ENCODE measurements around the gene CHIC2. TPM values are rescaled to one million over a fixed set of nuclear protein-coding genes. Genes with fewer than 3 reads are reported as not detected.
A peak's percentile ranks its signal among the peaks of the same experiment; 100 is the strongest.
"Not testable (repeated sequence)": the region's sequence is repeated elsewhere in the genome, so short reads cannot be mapped to it uniquely, and the experiment has no call there.

CHIC2 gene
- total and polyA plus RNA-seq, 4 experiments from 2014 or later: 45.3 to 120 (median 49.6) TPM

DNA sequence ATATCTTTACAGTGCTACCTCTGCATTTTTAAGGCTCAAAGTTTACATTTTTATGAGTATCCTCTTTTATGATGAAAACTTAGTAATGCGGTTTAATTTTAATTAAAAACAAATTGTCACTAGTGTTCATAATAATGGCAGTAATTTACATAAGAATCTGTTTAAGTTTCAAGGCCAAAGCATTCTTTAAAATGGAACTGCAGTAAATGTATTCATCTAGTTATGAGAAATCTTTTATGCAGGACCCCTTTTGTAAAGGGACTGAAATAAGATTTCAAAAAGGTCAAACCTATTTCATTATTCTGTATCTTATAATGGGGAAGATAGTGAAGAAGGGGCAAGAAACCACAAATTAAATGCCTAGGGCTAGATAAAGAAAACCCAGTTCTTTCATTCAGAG lies 37.1 kb downstream of the CHIC2 start:
- Mint-ChIP-seq H3K36me3 (peaks cover 8 to 10% of the 10 kb centered on the region in 2 donors), H3K4me1 (peaks cover 12 to 32% (median 18%) of the 10 kb centered on the region in 4 donors), H3K27ac (peak overlapping the region in 1 of 7 donors; percentile 9), H3K27me3 (no peaks in the 10 kb centered on the region), H3K9me3 (no peaks in the 10 kb centered on the region), H3K4me3 (no peak overlapping the region)
- intact Hi-C loops (cut with micrococcal nuclease): no loop called here
- Histone ChIP-seq H3K4me1 (ENCODE audit: insufficient read depth, low read length) (peaks cover 11% of the 10 kb centered on the region), H3K36me3 (ENCODE audit: insufficient read depth, low read length) (no peaks in the 10 kb centered on the region), H3K27me3 (ENCODE audit: insufficient read depth, low read length) (no peaks in the 10 kb centered on the region), H3K9me3 (ENCODE audit: control insufficient read depth in 1 of 2, low read length in 2 of 2) (no peaks in the 10 kb centered on the region), H3K4me3 (ENCODE audit: low read length in 2 of 2) (no peak overlapping the region), H3K27ac (ENCODE audit: low read depth, low read length) (no peak overlapping the region)
- DNase-seq: no peak
- POLR2A ChIA-PET (ENCODE audit: partially characterized antibody): no interaction called here
- CTCF ChIA-PET (ENCODE audit: partially characterized antibody): no interaction called here

DNA sequence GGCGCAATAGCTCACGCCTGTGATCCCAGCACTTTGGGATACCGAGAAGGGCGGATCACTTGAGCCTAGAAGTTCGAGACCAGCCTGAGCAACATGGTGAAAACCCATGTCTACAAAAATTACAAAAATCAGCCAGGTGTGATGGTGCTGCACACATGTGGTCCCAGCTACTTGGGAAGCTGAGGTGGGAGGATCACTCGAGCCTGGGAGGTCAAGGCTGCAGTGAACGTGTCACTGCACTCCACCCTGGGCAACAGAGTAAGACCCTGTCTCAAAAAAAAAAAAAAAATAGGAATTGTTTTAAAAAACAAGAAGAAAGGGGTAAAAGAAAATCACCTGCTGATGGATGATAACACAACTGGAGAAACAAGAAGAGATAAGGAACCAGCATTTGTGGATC lies 38.8 kb downstream of the CHIC2 start:
- Histone ChIP-seq H3K4me1 (ENCODE audit: insufficient read depth, low read length) (peaks cover 11% of the 10 kb centered on the region), H3K9me3 (ENCODE audit: control insufficient read depth in 1 of 2, low read length in 2 of 2) (no peaks in the 10 kb centered on the region), H3K36me3 (ENCODE audit: insufficient read depth, low read length) (no peaks in the 10 kb centered on the region), H3K27me3 (ENCODE audit: insufficient read depth, low read length) (no peaks in the 10 kb centered on the region), H3K27ac (ENCODE audit: low read depth, low read length) (no peak overlapping the region), H3K4me3 (ENCODE audit: low read length in 2 of 2) (no peak overlapping the region)
- Mint-ChIP-seq H3K4me1 (peaks cover 9 to 28% (median 15%) of the 10 kb centered on the region in 4 donors), H3K4me3 (peak overlapping the region in 1 of 8 donors; percentile 36), H3K36me3 (peaks cover 8 to 10% of the 10 kb centered on the region in 2 donors), H3K27me3 (no peaks in the 10 kb centered on the region), H3K27ac (peak overlapping the region in 1 of 7 donors; percentile 12), H3K9me3 (no peaks in the 10 kb centered on the region)
- POLR2A ChIA-PET (ENCODE audit: partially characterized antibody): no interaction called here
- CTCF ChIA-PET (ENCODE audit: partially characterized antibody): interaction anchor here (1.2 kb wide), 1 partner anchor 11 kb away, joined by 3 read pairs; no protein-coding TSS in a partner anchor
- DNase-seq: no peak
- intact Hi-C loops (cut with micrococcal nuclease): no loop called here

DNA sequence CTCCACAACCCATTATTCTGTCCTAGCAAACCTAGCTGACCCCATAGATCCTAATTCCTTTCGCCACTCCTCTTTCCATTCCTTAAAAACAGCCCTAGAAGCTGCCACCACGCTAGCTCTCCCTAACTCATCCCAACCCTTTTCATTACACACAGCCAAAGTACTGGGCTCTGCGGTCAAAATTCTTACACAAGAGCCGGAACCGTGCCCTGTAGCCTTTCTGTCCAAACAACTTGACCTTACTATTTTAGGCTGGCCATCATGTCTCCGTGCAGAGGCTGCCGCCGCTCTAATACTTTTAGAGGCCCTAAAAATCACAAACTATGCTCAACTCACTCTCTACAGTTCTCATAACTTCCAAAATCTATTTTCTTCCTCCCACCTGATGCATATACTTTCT lies 41.4 kb downstream of the CHIC2 start:
- H3K27ac ChIP-seq (ENCODE audit: low read depth, low read length); H3K27ac Mint-ChIP-seq; intact Hi-C loops (cut with micrococcal nuclease); POLR2A ChIA-PET (ENCODE audit: partially characterized antibody); H3K9me3 ChIP-seq (ENCODE audit: control insufficient read depth in 1 of 2, low read length in 2 of 2); H3K27me3 ChIP-seq (ENCODE audit: insufficient read depth, low read length); DNase-seq; H3K36me3 Mint-ChIP-seq; H3K36me3 ChIP-seq (ENCODE audit: insufficient read depth, low read length); H3K4me3 Mint-ChIP-seq; H3K9me3 Mint-ChIP-seq; CTCF ChIA-PET (ENCODE audit: partially characterized antibody); H3K27me3 Mint-ChIP-seq; H3K4me3 ChIP-seq (ENCODE audit: low read length in 2 of 2): not testable (repeated sequence)
- H3K4me1 ChIP-seq (ENCODE audit: insufficient read depth, low read length): peaks cover 11% of the 10 kb centered on the region
- H3K4me1 Mint-ChIP-seq: peaks cover 9 to 14% (median 11%) of the 10 kb centered on the region in 4 donors

DNA sequence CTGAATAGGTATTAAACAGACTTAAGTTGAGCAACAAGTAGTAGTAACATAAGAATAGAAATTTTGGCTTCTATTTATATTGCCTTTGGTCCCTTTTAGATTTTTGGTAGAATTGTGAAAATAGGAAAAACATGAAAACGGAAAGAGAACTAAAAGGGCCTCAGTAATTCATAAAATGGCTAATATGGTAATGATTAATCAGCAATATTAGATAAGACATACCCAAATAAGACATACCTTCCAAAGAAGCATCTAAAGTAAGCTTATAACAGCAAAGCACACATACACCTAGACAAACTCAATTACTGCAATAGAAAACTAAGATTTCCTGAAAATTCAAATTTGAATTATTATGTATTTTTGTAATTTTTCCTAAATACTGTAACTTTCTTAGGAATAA lies 46.4 kb downstream of the CHIC2 start:
- Histone ChIP-seq H3K27ac (ENCODE audit: low read depth, low read length) (no peak overlapping the region), H3K4me3 (ENCODE audit: low read length in 2 of 2) (no peak overlapping the region), H3K36me3 (ENCODE audit: insufficient read depth, low read length) (peaks cover 7% of the 10 kb centered on the region), H3K27me3 (ENCODE audit: insufficient read depth, low read length) (no peaks in the 10 kb centered on the region), H3K9me3 (ENCODE audit: control insufficient read depth in 1 of 2, low read length in 2 of 2) (no peaks in the 10 kb centered on the region), H3K4me1 (ENCODE audit: insufficient read depth, low read length) (peaks cover 3% of the 10 kb centered on the region)
- Mint-ChIP-seq H3K27me3 (no peaks in the 10 kb centered on the region), H3K4me3 (no peak overlapping the region), H3K36me3 (peaks cover 3 to 10% of the 10 kb centered on the region in 2 donors), H3K9me3 (no peaks in the 10 kb centered on the region), H3K27ac (peak overlapping the region in 2 of 7 donors; percentile 23 to 35), H3K4me1 (peaks cover 10 to 19% (median 15%) of the 10 kb centered on the region in 4 donors)
- ChIA-PET POLR2A (ENCODE audit: partially characterized antibody) (no interaction called here), CTCF (ENCODE audit: partially characterized antibody) (interaction anchor here (1.2 kb wide), 1 partner anchor 216 kb away, joined by 3 read pairs; no protein-coding TSS in a partner anchor)
- intact Hi-C loops (cut with micrococcal nuclease): loop anchor here (5.0 kb wide), 1 partner anchor 44 kb away; the partner anchor contains the start of gene CHIC2
- no peak for DNase-seq

DNA sequence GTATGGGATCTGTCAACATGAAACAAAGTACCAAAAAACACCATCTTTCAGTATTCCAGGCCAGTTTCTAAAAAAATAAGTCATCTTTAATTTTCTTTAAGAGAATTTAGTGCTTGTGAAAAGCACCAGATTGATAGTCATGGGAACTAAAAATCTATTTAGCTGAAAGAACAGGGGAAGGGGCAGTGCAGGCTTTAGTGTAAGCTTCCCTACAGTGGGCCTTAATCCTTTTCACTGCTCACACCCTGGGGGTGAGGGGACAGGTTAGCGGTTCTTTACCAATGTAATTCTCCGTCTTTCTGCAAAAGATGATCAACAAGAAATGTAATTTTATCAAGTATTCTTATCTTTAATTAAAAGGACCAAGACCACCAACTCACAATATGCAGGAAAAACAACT lies 47.1 kb downstream of the CHIC2 start:
- Histone ChIP-seq H3K9me3 (ENCODE audit: control insufficient read depth in 1 of 2, low read length in 2 of 2) (no peaks in the 10 kb centered on the region), H3K4me1 (ENCODE audit: insufficient read depth, low read length) (no peaks in the 10 kb centered on the region), H3K27ac (ENCODE audit: low read depth, low read length) (no peak overlapping the region), H3K4me3 (ENCODE audit: low read length in 2 of 2) (no peak overlapping the region), H3K27me3 (ENCODE audit: insufficient read depth, low read length) (no peaks in the 10 kb centered on the region), H3K36me3 (ENCODE audit: insufficient read depth, low read length) (peaks cover 7% of the 10 kb centered on the region)
- peaks cover 8 to 14% of the 10 kb centered on the region in 2 donors for H3K36me3 Mint-ChIP-seq
- H3K27me3 Mint-ChIP-seq: no peaks in the 10 kb centered on the region
- intact Hi-C loops (cut with micrococcal nuclease): loop anchor here (5.0 kb wide), 1 partner anchor 45 kb away; the partner anchor contains the start of gene CHIC2
- H3K27ac Mint-ChIP-seq: peak overlapping the region in 1 of 7 donors; percentile 35
- ChIA-PET CTCF (ENCODE audit: partially characterized antibody) (interaction anchor here (0.8 to 1.2 kb wide), 2 partner anchors 36 to 217 kb away, joined by 3 read pairs; no protein-coding TSS in a partner anchor), POLR2A (ENCODE audit: partially characterized antibody) (interaction anchor here (1.1 to 1.4 kb wide), 2 partner anchors 14 to 46 kb away, joined by 3 read pairs; no protein-coding TSS in a partner anchor)
- no peak for DNase-seq
- peaks cover 11 to 23% (median 15%) of the 10 kb centered on the region in 4 donors for H3K4me1 Mint-ChIP-seq
- H3K9me3 Mint-ChIP-seq: no peaks in the 10 kb centered on the region
- no peak overlapping the region for H3K4me3 Mint-ChIP-seq

DNA sequence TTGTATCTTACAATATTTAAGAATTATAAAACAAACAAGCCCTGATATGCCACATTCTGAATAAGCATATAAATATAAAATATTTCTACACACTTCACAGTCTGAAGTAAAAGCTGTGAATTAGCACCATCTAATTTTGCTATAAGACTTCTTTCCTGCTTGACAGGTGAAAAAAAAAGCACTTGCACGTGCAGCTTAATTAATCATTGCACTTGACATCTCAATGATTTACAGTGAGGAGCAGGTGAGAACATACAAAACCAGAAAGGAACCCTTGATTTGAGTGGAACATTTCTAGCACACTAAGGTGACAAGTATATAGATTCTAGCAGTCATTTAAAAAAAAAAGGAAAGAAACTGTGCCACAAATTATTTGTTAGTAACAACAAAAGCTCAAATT lies 47.9 kb downstream of the CHIC2 start:
- H3K27me3 ChIP-seq (ENCODE audit: insufficient read depth, low read length): no peaks in the 10 kb centered on the region
- H3K4me3 Mint-ChIP-seq: no peak overlapping the region
- no peak overlapping the region for H3K27ac Mint-ChIP-seq
- peaks cover 11 to 23% (median 15%) of the 10 kb centered on the region in 4 donors for H3K4me1 Mint-ChIP-seq
- H3K27ac ChIP-seq (ENCODE audit: low read depth, low read length): no peak overlapping the region
- ChIA-PET POLR2A (ENCODE audit: partially characterized antibody) (interaction anchor here (1.1 to 1.4 kb wide), 2 partner anchors 15 to 47 kb away, joined by 3 read pairs; no protein-coding TSS in a partner anchor), CTCF (ENCODE audit: partially characterized antibody) (interaction anchor here (0.8 to 1.2 kb wide), 2 partner anchors 37 to 218 kb away, joined by 3 read pairs; no protein-coding TSS in a partner anchor)
- peaks cover 7% of the 10 kb centered on the region for H3K36me3 ChIP-seq (ENCODE audit: insufficient read depth, low read length)
- no peaks in the 10 kb centered on the region for H3K4me1 ChIP-seq (ENCODE audit: insufficient read depth, low read length)
- H3K9me3 Mint-ChIP-seq: no peaks in the 10 kb centered on the region
- no peak for DNase-seq
- H3K4me3 ChIP-seq (ENCODE audit: low read length in 2 of 2): no peak overlapping the region
- peaks cover 11 to 17% of the 10 kb centered on the region in 2 donors for H3K36me3 Mint-ChIP-seq
- H3K27me3 Mint-ChIP-seq: no peaks in the 10 kb centered on the region
- intact Hi-C loops (cut with micrococcal nuclease): loop anchor here (5.0 kb wide), 1 partner anchor 46 kb away; the partner anchor contains the start of gene CHIC2
- no peaks in the 10 kb centered on the region for H3K9me3 ChIP-seq (ENCODE audit: control insufficient read depth in 1 of 2, low read length in 2 of 2)

DNA sequence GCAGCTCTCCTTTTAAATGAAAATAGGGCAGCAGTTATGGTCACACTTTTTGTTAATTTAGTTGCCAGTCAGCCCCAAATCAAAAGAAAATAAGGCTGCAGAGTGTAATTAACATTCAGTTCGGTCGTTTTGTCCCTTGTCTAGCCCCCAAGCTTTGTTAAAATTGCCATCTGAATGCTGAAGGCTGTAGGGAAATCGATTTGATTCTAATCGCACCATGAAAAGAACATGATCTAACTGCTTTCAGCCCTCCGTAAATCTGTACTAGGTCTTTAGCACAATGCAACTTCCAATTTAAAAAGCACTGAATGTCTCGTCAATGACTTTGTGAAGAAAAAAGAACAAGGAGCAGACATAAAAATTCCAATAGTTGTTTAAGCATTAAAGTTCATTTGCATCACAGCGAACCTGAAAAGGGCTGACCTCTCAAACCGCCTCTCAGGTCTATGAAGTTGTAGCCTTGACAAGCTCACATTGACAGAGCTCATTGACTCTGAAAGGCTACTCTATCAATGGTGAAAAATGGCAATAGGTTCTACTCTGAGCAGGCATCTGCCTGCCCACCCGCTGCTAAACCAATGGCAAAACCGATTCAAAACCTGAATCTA lies 48.9 kb downstream of the CHIC2 start:
- H3K4me1 Mint-ChIP-seq: peaks cover 13 to 23% (median 17%) of the 10 kb centered on the region in 4 donors
- no peak overlapping the region for H3K4me3 Mint-ChIP-seq
- no peaks in the 10 kb centered on the region for H3K27me3 ChIP-seq (ENCODE audit: insufficient read depth, low read length)
- POLR2A ChIA-PET (ENCODE audit: partially characterized antibody): no interaction called here
- H3K27ac Mint-ChIP-seq: peak overlapping the region in 1 of 7 donors; percentile 41
- CTCF ChIA-PET (ENCODE audit: partially characterized antibody): no interaction called here
- H3K36me3 Mint-ChIP-seq: peaks cover 15 to 24% of the 10 kb centered on the region in 2 donors
- H3K9me3 Mint-ChIP-seq: no peaks in the 10 kb centered on the region
- no peaks in the 10 kb centered on the region for H3K27me3 Mint-ChIP-seq
- no peaks in the 10 kb centered on the region for H3K4me1 ChIP-seq (ENCODE audit: insufficient read depth, low read length)
- no peak overlapping the region for H3K4me3 ChIP-seq (ENCODE audit: low read length in 2 of 2)
- peaks cover 7% of the 10 kb centered on the region for H3K36me3 ChIP-seq (ENCODE audit: insufficient read depth, low read length)
- intact Hi-C loops (cut with micrococcal nuclease): loop anchor here (5.0 kb wide), 1 partner anchor 47 kb away; the partner anchor contains the start of gene CHIC2
- no peak overlapping the region for H3K27ac ChIP-seq (ENCODE audit: low read depth, low read length)
- no peak for DNase-seq
- H3K9me3 ChIP-seq (ENCODE audit: control insufficient read depth in 1 of 2, low read length in 2 of 2): no peaks in the 10 kb centered on the region

Measured in CD4-positive, alpha-beta memory T cell (primary cell).